HPDE6-E6E7 (cell line): Measurements from ENCODE around the gene KDM4C.
"Not testable (repeated sequence)": the region's sequence is repeated elsewhere in the genome, so short reads cannot be mapped to it uniquely, and the experiment has no call there.

Experiments
- DNase-seq: peaks from one replicate; pipeline ENCODE4 v3.0.0; 2011; ENCODE audit warnings: missing footprints; ENCODE audit errors: extremely low spot score

Gene KDM4C

DNA sequence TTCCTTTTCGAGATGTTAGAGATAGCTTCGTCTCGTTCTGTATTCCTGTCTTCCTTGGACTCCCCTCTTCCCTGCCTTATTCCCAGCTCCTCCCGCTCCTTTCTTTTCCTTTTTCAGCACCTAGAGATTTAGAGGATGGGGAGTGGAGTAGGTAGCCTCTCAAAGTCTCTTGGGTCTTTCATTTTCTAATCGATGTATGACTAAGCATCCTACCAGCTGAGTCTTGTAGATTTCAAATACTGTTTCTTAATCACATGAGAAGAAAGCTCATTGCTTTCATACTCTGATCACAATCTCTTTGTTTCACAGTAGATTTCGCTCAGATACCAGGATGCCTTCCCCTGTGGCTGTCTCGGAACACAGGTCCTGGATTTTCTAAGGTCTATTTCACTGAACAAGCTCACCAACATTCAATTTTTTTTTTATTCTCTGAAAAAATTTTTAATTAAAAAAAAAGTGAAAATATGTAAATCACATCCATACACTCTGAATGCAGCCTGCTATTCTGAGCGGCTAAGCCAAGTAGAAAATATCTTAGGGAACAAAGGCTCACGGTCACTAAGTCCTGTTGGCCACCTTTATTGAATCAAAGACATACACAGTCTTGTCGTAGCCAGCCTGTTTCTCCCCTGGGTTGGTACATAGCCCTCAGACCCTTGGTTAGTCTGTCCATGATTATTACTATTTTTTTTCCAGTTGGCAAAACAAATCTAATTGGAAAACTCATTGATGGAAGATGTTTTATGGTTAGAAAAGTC lies 413.8 kb downstream of the KDM4C start:
- DNase-seq, result no peak

DNA sequence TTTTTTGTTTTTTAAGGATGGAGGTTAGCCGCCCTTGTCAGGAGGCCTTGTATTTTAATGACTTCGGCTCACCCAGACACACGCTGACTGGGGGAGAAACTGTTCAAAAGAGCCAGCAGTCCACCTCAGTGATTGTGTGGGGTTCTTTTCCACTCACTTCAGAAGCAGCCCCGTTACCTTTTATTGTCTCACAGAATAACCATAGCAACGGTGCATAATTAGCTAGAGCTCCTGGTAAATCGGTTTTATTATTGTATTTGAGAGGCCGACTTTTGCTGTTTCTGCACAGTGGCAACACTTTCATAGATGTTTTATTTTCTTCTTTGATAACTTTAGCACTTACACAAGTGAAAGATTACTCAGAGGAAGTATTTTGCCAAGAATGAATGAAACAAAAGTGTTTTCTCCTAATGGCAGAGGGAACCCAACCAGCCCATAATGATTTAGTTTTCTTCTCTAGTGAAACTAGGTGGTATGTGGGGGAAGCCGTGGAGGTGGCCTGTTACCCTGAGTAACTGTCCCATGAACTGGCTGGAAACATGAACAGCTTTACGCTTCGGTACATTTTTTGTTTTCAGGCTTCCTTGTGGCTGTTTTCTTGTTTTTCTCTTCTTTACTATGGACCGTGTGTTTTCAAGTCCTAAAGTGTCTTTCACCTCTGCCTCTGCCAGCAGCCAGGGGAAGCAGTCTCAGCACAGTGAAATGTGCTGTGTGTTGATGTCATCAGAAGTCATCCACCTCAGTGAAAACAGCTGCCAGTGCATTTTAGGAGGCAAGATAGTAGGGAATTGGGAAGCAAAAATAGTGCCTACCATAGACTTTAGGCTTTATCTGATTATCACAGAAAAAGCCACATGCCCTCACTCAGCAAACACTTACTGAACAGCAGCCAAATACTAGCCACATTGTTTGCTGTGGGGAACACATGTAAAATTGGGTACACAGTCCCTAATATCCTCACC lies 414.7 kb downstream of the KDM4C start:
- DNase-seq, result no peak

DNA sequence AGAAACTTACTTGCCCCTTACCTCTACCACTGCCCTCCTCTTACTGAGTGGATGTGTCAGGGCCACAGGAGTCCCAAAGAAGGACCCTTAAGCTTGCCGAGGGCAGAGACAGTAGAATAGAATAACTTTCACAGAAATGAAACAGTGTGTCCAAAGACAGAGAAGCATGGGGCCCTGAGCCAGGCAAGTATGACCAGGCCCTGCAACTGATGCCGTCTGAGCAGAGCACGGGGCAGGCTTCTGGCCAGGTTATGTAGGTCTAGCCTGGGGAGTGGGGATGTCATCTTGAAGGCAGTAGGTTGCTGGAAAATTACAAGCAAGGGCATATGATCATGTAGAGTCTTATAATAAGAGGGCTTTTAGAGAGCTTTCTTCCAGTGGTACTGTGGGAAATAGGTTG lies 415.4 kb downstream of the KDM4C start:
- DNase-seq, result no peak

DNA sequence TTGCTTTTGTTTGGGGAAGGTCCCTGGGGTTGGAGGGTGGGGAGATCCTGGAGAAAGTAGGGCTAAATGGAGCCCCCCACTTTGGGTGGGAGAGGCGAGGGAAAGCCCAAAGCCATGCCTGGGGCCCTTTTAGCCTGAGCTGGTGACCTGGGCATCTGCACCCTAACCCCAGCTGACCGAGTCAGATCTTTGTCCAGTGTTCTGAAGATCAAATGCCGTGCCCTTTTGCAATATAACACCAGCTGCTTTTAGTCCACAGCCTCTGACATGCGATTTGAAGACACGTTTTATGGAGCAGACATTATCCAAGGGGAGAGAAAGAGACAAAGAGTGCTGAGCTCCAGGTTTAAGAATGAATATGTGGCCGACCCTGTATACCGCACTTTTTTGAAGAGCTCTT lies 416.5 kb downstream of the KDM4C start:
- no peak for DNase-seq

DNA sequence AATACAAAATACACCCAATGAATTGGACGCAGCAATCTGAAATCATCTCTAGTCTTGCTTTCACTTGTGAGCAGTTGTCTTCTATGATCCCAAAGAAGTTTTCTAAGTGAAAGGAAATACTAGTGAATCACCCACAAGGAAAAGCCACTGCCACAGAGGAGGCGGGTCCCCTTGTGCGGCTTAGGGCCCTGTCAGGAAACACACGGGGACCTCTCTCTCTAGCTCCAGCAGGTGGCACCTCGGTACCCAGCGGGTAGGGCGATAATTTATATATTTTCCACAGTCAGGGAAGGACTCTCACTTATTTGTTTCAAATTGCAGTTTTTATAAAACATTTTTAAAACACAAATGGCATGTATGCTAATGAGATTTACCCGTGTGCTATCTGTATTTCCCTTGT lies 417.1 kb downstream of the KDM4C start:
- DNase-seq, result no peak

DNA sequence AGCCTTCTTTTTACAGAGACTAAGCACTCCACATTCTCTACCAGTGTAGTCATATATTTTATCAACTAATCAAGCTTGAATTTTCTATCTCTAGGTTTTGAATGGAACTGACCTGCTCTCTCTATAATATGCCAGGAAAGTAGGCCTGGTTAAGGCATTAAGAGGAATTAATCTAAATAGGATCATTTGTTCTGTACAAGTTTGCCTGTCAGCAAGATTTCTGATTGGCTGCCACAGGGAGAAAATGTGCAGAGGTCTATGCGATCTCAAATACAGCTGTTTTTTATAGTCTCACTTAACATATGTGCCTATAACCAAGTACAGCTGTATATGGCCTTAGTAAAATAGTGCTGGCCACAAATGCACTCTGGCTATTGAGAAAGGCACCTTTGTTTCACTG lies 418.8 kb downstream of the KDM4C start:
- no peak for DNase-seq

DNA sequence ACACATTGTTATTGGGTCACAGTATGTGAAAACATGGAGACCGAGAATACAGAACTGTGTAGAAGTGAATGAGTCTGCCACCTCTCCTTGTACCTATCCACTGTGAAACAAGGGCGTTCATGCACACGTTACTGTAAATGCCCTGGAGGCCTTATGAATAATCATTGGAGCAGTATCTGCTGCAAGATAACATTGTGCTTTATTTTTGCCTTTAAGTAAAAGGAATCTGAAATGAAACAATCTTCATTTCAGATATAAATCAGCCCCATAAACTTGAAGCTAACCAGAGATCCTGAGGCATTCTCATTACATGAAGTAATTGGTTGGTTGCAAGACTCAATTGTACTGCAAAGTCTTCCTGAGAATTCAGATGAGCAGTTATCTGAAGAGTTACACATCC lies 419.6 kb downstream of the KDM4C start:
- no peak for DNase-seq

DNA sequence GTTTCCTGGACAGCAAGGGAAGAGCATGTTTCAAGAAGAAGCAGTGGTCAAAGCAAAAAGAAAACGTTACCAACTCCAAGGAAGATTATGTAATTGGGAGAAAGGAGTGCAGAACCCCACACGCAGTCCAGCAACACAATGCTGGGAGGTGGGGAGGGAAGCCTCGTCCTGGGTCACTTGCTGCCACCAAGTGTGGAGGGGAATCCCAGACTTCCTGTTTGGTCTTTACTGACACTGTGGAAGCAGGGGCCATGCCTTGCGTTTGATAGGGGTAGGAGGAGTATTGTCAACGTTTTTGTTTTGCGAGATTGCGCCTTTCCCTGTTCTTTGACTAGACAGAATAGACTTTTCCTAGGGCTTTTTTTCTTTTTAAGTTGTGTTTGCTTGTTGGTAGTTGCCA lies 421.0 kb downstream of the KDM4C start:
- DNase-seq, result no peak

DNA sequence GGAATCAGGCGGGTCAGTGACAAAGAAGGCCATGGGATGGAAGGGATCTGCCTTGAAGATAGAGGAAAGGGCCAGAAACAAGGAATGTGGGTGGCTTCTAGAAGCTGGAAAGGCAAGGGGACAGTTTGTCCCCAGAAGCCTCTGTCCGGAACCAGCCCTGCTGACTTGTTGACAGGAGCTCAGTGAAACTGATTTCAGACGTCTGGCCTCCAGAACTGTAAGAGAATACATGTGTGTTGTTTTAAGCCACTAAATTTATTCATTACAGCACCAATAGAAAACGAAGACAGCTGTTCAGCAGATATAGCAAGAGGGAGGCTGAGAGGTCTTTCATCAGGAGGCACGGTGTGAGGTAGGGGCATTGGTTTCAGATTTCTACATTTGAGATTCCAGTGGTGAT lies 422.5 kb downstream of the KDM4C start:
- no peak for DNase-seq

DNA sequence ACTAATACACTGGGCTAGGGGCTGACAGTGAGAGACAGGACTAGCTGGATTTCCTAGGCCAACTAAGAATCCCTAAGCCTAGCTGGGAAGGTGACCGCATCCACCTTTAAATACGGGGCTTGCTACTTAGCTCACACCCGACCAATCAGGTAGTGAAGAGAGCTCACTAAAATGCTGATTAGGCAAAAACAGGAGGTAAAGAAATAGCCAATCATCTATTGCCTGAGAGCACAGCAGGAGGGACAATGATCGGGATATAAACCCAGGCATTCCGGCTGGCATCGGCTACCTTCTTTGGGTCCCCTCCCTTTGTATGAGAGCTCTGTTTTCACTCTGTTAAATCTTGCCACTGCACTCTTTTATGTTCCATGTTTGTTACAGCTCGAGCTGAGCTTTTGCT lies 425.4 kb downstream of the KDM4C start:
- DNase-seq, result not testable (repeated sequence)

DNA sequence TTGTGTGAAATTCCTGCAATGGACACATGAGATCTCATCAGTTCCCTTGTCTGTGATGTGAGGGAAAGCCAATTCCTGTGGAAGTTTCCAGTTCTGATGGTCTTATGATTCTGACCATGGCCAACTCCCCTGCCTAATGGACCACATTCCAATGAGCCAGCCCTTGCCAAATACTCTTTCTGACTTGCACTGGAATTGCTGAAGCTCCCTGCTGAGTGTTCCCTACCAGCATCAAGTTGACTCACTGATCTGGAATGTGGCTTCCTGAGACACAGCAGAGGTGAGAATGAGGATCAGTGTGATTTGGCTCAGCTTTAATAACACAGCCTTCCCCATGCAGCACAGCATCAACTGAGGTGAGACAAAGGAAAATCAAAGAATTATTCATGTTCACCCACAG lies 427.8 kb downstream of the KDM4C start:
- DNase-seq, result peak; percentile 21

DNA sequence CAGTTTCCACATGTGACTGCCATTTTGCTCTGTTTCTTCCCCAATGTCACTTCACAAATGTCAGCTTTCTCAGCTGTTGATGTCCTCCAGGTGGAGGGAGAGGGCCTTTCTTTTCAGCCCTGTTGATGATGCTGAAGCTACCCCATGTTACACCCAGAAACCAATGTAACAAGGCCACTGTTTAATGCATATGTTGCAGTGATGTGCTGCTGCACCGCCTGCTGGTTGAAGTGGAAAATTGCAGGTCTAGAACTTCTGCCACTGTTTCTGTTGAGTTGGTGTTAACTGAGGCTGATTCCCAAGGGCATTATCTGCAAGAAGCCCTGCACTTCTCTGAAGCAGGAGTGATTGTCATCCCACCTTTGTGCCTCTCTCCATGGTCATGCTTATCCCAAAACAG lies 428.4 kb downstream of the KDM4C start:
- DNase-seq, result no peak

DNA sequence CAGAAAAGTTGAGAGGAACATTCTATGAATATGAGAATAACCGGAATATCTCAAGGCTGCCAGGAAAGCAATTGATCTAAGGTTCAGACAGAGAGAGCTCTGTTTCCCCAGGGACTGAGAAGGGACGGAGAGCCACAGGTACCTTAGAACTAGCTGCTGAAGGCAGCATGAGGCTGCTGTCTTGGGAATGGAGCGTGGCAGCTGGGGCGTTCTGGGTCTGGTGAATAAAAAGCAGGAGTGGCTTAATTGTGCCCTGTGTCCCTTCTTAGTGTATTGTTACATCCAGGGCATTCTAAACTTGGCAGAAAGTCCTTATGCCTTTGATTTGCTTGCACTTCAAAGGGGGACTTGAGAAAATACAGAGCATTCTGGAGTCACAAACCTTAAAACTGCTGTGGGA lies 434.5 kb downstream of the KDM4C start:
- DNase-seq, result no peak

DNA sequence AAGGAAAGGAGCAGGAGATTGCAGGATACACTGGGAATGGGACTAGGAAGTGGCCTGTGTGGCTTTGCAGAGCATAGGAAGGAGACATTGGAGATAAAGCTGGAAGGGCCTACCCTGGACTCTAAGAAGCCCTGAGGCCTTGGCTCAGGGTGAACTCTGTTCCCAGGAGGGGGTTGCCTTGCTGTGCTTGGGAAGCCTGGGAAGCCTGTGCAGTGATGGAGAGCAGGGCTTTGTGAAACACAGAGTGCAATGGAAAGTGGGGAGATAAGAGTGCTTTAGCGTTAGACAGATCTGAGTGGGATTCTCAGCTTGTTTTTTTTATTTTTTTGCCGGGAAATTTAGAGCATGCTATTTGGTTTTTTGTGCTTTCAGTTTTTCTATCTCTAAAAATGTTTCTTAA lies 437.8 kb downstream of the KDM4C start:
- DNase-seq, result no peak

DNA sequence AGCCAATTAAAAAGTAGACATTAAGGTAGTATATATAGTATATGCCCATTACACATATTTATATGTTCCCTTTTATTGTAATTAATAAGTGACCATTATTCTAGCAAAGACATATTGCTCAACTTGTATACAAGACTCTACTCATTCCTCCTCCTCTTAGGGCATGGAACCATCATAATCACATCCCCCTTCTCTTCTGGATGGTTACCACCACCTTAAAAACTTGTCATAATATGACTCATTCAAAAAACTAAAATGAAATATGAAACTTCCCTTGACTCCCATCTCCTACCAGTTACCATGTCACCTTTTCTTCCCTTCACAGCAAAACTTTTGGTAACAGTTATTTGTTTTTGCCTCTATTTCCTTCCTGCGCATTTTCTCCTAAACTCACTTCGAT lies 438.7 kb downstream of the KDM4C start:
- DNase-seq, result no peak

DNA sequence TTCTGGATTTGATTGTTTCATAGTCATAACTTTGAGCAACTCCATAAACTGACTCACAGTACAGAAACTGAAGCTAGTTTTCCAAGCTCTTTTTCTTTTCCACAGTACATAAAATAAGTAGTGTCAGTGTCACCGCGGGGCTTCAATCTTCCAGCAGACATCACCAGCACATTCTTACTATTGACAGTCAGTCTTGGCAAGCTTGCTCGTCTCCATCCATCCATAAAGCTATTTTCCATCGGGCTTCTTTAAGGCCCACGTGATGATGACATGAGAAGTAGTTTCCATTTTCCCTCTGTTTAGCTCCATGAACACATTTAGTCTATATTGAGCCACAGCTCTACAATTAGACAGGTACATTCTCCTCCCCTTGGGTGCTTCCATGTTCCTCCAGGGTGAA lies 443.4 kb downstream of the KDM4C start:
- DNase-seq, result no peak

DNA sequence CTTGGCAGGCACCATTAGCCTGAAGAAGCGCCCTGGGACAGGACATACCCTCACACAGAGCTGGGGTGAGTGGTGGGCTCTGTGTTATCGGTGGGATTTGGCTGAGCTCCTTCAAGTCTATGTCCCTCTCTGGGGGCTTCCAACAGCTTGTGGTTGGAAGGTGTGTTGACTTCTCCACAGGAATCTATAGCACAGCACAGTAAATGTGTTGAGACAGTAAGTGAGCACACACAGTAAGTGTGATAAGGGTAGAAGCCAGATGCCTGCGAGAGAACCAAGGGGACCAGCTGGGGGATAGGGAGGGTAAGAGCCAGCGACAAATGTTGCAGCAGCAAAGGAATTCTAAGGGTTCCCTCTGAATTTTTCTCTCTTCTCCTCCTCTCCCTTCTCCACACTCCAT lies 448.0 kb downstream of the KDM4C start:
- DNase-seq, result no peak

DNA sequence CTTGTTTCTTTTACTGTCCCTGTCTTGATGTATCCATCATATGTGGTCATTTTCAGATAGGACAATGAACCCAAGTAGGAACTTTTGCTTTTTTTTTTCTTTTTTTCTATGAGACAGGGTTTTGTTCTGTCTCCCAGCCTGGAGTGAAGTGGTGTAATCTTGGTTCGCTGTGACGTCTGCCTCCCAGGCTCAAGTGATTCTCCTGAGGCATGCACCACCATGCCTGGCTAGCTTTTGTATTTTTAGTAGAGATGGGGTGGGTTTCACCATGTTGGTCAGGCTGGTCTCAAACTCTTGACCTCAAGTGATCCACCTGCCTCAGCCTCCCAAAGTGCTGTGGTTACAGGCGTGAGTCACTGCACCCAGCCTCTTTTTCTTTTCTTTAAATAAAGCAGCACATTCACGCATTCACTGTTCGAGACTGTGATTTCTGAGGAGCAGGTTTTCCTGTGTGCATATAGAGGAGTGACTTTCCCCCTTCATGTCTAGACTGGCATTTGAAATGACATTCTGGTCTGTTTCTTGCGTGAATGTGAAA lies 448.5 kb downstream of the KDM4C start:
- DNase-seq, result no peak

DNA sequence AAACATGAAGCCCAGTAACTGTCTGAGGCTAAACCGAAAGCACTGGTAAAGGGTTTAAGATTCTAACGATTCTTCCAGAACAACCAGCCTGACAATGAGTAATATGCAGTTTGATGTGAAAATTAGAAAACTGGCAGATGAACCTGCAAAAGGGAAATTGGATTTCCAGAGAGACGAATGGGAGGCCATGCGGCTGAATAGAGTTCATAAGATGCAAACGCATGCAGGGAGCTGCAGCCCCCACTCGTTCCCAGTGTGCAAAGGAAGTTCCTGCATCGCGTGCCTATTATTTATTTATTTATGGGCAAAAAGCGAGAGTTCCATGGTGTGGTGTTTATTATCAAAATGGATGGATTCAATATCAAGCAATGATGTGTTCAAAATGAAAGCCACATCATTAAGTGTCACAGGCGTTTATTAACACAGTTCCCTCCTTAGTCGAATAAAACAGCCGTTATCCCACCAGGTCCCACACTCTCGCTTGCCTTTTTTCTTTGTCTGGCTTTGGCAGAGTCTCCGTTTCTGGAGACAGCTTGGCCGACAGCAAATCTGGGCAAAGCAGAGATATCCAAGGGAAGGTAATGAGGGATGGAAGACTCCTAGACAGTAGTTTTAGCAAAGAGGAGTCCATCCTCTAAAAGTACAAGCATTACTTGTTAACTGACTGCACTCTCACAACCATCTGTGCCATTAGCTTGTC lies 451.4 kb downstream of the KDM4C start:
- no peak for DNase-seq

DNA sequence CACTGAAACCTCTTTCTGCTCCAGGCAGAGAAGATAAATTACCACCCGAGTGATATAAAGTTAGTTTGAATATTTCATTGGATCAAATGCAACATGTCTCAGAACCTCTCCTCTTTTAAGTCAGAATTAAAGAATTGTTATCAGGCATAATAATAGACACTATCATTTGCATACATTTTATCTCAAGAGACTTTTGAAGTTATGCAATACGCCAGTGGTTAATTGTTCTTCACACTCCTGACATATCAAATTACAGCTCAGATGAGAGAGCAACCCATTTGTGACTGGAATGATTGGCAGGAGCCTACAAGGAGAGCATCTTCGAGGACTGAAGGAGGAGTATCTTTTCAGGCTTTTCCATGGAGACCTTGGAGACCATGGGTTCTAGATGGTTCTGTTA lies 452.2 kb downstream of the KDM4C start:
- DNase-seq, result no peak

DNA sequence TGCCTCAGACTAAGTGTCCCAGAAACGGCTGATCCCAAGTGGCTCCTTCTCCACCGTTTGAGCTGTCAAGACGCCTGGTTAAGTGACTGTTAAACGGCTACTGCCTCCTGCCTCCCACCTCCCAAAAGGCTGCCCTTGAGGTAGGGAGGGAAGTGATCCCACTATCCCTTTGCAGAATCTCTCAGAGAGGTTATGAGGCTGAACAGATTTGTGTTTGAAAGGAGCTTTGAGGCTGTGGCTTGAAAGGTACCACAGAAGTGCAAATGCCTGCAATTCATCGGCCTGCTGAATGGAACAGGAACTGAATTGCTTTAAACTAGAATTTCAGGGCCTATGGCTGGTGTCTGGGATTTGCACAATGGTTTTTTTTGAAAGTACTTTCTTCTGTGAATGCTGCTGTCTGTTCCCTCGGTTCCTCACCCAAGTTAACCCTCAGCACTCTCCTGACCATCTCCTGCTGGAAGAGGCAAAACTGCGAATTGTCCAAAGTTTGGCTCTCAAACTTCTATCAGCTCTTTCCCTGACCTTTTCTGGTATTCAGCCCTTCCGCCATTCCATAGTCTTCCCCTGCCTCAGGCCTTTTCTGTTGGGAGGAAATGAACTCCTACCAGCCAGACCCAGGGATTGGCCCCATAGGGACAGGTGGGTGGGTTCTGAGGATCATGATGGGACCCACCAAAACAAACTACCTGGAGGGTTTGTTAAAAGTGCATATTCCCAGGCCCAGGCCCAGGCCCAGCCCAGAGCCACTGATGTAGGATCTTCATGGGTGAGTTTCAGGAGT lies 453.3 kb downstream of the KDM4C start:
- no peak for DNase-seq
